ENCODE data around the gene PDK2. TPM values are rescaled to one million over a fixed set of nuclear protein-coding genes. Genes with fewer than 3 reads are reported as not detected.

PDK2 gene
- total RNA-seq, 1 experiment from 2014 or later = 9.9 TPM

DNA sequence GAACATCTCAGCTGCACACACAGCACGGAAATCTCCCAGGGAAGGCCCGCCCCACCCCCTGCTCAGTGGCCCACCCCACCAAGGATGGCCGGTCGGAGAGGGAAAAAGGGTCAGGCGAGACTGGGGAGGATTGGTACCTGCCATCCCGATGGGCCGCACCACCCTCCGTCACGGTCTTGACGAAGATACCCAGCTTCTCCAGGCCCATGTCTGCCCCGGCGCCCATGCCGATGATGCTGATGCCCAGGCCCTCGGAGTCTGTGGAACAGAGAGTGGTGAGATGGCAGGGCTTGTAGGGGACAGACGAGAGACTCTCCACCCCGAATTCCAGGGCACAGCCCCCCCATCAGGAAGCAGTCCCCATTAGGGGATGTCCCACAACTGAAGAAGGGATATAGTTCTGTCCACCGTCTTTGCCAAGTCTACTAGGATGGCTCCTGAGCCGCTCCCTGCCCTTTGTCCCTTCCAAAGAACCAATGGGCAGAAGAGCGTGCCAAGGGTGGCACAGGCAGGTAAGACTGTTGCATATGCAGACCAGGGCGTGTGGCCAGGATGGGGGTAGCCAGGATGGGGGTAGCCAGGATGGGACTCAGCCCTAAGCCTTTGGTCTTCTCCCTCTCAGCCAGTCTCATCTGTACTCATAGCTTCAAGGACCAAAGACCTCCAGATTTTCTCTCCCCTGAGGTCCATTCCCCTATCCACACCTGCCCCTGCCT is 48.5 kb downstream of the PDK2 start:
- Mint-ChIP-seq H3K4me3 (ENCODE audit: unreplicated experiment) (no peak overlapping the region), H3K27ac (ENCODE audit: low read depth, unreplicated experiment) (no peak overlapping the region), H3K9me3 (ENCODE audit: unreplicated experiment) (no peaks in the 10 kb centered on the region), H3K27me3 (ENCODE audit: insufficient read depth, unreplicated experiment) (no peaks in the 10 kb centered on the region), H3K4me1 (ENCODE audit: insufficient read depth, unreplicated experiment) (peaks cover 38% of the 10 kb centered on the region), H3K36me3 (ENCODE audit: insufficient read depth, unreplicated experiment) (peaks cover 49% of the 10 kb centered on the region)
- intact Hi-C loops (cut with micrococcal nuclease) = no loop called here
- TF ChIP-seq, protein P1, sequence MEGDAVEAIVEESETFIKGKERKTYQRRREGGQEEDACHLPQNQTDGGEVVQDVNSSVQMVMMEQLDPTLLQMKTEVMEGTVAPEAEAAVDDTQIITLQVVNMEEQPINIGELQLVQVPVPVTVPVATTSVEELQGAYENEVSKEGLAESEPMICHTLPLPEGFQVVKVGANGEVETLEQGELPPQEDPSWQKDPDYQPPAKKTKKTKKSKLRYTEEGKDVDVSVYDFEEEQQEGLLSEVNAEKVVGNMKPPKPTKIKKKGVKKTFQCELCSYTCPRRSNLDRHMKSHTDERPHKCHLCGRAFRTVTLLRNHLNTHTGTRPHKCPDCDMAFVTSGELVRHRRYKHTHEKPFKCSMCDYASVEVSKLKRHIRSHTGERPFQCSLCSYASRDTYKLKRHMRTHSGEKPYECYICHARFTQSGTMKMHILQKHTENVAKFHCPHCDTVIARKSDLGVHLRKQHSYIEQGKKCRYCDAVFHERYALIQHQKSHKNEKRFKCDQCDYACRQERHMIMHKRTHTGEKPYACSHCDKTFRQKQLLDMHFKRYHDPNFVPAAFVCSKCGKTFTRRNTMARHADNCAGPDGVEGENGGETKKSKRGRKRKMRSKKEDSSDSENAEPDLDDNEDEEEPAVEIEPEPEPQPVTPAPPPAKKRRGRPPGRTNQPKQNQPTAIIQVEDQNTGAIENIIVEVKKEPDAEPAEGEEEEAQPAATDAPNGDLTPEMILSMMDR (IDR thresholded peaks at IDR 0.05; ENCODE audit: unreplicated experiment) = no peak
- ChIA-PET CTCF (interaction anchor here (0.8 to 2.1 kb wide), 2 partner anchors 36 to 50 kb away, joined by 3 to 7 read pairs; no protein-coding TSS in a partner anchor), POLR2A (no interaction called here)
- no peak for DNase-seq (ENCODE audit: unreplicated experiment)
- BruUV-seq (replicated peaks) = no TSS peak

GRCh38 chr17:50144355-50144754 is 49.2 kb downstream of the PDK2 start:
- Mint-ChIP-seq H3K27ac (ENCODE audit: low read depth, unreplicated experiment) (peak overlapping the region; percentile 31), H3K4me3 (ENCODE audit: unreplicated experiment) (no peak overlapping the region), H3K36me3 (ENCODE audit: insufficient read depth, unreplicated experiment) (peaks cover 43% of the 10 kb centered on the region), H3K27me3 (ENCODE audit: insufficient read depth, unreplicated experiment) (no peaks in the 10 kb centered on the region), H3K4me1 (ENCODE audit: insufficient read depth, unreplicated experiment) (peaks cover 38% of the 10 kb centered on the region), H3K9me3 (ENCODE audit: unreplicated experiment) (no peaks in the 10 kb centered on the region)
- POLR2A ChIA-PET = no interaction called here
- no TSS peak for BruUV-seq (replicated peaks)
- intact Hi-C loops (cut with micrococcal nuclease) = no loop called here
- no peak for DNase-seq (ENCODE audit: unreplicated experiment)
- TF ChIP-seq, protein P1 (IDR thresholded peaks at IDR 0.05; ENCODE audit: unreplicated experiment) = no peak
- CTCF ChIA-PET = interaction anchor here (0.8 to 2.1 kb wide), 3 partner anchors 37 to 152 kb away, joined by 3 to 10 read pairs (median 7); no protein-coding TSS in a partner anchor

GRCh38 chr17:50144845-50145531 is 49.8 kb downstream of the PDK2 start:
- BruUV-seq (replicated peaks) = no TSS peak
- Mint-ChIP-seq H3K27me3 (ENCODE audit: insufficient read depth, unreplicated experiment) (no peaks in the 10 kb centered on the region), H3K9me3 (ENCODE audit: unreplicated experiment) (no peaks in the 10 kb centered on the region), H3K36me3 (ENCODE audit: insufficient read depth, unreplicated experiment) (peaks cover 37% of the 10 kb centered on the region), H3K4me3 (ENCODE audit: unreplicated experiment) (peak overlapping the region; percentile 25), H3K4me1 (ENCODE audit: insufficient read depth, unreplicated experiment) (peaks cover 38% of the 10 kb centered on the region), H3K27ac (ENCODE audit: low read depth, unreplicated experiment) (peak overlapping the region; percentile 31)
- TF ChIP-seq, protein P1 (IDR thresholded peaks at IDR 0.05; ENCODE audit: unreplicated experiment) = no peak
- intact Hi-C loops (cut with micrococcal nuclease) = no loop called here
- DNase-seq (ENCODE audit: unreplicated experiment) = peak; percentile 72
- ChIA-PET CTCF (interaction anchor here (0.8 to 2.1 kb wide), 4 partner anchors 16 to 152 kb away, joined by 3 to 10 read pairs (median 8); no protein-coding TSS in a partner anchor), POLR2A (interaction anchor here (0.6 kb wide), 1 partner anchor 15 kb away, joined by 3 read pairs; no protein-coding TSS in a partner anchor)

DNA sequence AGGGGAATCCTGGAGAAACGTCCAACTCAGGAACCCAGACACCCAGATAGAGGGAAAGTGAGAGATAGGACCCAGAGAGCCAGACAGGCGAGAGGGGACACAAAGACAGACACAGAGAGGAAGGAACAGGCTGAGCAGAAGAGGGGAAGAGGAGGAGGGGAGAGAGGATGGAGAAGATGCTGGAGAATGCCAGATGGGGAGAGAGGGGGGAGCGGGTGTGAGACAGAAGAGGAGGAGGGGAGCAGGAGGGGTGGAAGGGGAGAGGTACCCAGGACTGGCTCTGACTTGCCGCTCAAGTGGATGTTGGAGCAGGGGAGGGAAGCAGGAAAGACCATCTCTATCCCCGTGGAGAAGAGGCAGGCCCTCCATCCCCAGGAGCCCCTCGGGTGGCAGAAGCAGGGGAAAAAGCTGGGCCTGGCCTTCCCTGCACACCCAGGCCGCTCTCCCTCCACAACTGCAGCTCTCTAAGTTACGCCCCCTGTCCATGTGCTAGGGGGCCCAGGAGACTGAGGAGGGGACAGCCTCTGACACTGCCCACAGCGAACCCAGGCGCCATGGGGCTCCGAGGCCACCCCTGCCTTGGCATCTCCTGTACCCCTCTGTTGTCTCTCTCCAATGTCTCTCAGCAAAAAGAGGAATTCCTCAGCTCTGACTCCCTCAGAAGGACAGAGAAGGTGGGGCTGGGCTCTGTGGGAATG is 50.5 kb downstream of the PDK2 start:
- intact Hi-C loops (cut with micrococcal nuclease) = no loop called here
- Mint-ChIP-seq H3K27ac (ENCODE audit: low read depth, unreplicated experiment) (peak overlapping the region; percentile 31), H3K27me3 (ENCODE audit: insufficient read depth, unreplicated experiment) (no peaks in the 10 kb centered on the region), H3K36me3 (ENCODE audit: insufficient read depth, unreplicated experiment) (peaks cover 31% of the 10 kb centered on the region), H3K4me3 (ENCODE audit: unreplicated experiment) (peak overlapping the region; percentile 25), H3K4me1 (ENCODE audit: insufficient read depth, unreplicated experiment) (peaks cover 38% of the 10 kb centered on the region), H3K9me3 (ENCODE audit: unreplicated experiment) (no peaks in the 10 kb centered on the region)
- BruUV-seq (replicated peaks) = no TSS peak
- ChIA-PET CTCF (interaction anchor here (0.6 to 2.1 kb wide), 7 partner anchors 16 to 151 kb away, joined by 3 to 10 read pairs (median 7); no protein-coding TSS in a partner anchor), POLR2A (interaction anchor here (0.6 kb wide), 1 partner anchor 15 kb away, joined by 3 read pairs; no protein-coding TSS in a partner anchor)
- no peak for DNase-seq (ENCODE audit: unreplicated experiment)
- TF ChIP-seq, protein P1 (IDR thresholded peaks at IDR 0.05; ENCODE audit: unreplicated experiment) = no peak
